Neural cell (in vitro differentiated cells): ENCODE measurements around the gene LIMCH1.

Experiments used
- EZH2 ChIP-seq: fragments of 200-600, 300-800 bp; shearing (Covaris generic), sonication (generic); IDR thresholded peaks from 2 replicates; pipeline ENCODE4 v1.6.1; 2014; ENCODE audit warnings: antibody characterized with exemption, low read length, borderline replicate concordance, mild to moderate bottlenecking; ENCODE audit not compliant: insufficient read depth, poor library complexity, severe bottlenecking
- RAD21 ChIP-seq: fragments of 450-650 bp; conservative IDR thresholded peaks from 2 replicates; pipeline ENCODE4 v1.6.1; 2014; ENCODE audit warnings: antibody characterized with exemption, mild to moderate bottlenecking, moderate library complexity

DNA sequence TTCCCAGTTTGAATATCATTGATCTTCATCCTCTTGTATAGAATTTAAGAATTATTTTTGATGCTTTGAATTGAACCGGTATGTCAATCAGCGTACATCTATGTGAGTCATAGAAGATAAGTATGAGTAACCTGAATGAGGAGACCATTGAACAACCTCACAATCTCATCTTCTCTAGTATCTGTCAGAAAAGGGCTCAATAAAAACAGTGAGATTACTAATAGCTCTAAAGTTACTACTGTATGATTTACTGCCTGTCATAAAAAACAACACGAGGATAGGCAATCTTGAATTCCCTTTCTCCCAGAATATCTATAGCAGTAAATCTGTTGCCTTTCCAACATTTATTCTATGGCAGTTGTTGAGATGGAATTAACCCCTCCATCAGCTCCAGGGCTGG, 174.5 kb downstream of the LIMCH1 start:
- TF ChIP-seq RAD21: no peak
- no peak for TF ChIP-seq EZH2
